Measurements from ENCODE around the gene COL27A1. TPM values are rescaled to one million over a fixed set of nuclear protein-coding genes. Genes with fewer than 3 reads are reported as not detected.

Gene COL27A1
- total RNA-seq, 1 experiment from 2014 or later: 3.1 TPM

GRCh38 chr9:114139071-114139470, 16.3 kb upstream of the COL27A1 start:
- DNase-seq (ENCODE audit: low read depth): no peak
- in situ Hi-C loops (cut with HindIII; ENCODE audit: low pct_unique_long_range_greater_than_20kb, low sequenced_read_pairs): no loop called here

- no peak for DNase-seq (ENCODE audit: low read depth)
- in situ Hi-C loops (cut with HindIII; ENCODE audit: low pct_unique_long_range_greater_than_20kb, low sequenced_read_pairs): no loop called here
Measured at GRCh38 chr9:114140401-114140800, 14.9 kb upstream of the COL27A1 start.

DNA sequence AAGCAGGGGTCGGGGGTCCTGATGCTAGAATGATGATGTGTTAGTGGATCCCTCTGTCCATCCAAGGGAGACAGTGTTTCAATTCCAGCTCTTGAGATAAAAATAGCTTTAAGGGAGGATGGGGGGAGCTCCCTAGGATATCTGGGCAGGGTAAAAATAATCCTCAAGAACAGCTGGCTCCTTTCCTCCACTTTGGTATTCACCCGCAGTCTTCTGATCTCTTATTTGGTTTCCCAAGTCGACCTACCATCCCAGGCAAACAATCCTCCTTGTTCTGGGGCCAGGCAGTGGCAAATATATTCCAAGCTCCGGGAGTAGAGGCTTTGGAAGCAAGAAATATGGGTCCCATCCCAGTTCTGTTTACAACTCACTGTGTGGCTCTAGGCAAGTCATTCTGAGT, 14.5 kb upstream of the COL27A1 start:
- in situ Hi-C loops (cut with HindIII; ENCODE audit: low pct_unique_long_range_greater_than_20kb, low sequenced_read_pairs): no loop called here
- DNase-seq (ENCODE audit: low read depth): no peak

DNA sequence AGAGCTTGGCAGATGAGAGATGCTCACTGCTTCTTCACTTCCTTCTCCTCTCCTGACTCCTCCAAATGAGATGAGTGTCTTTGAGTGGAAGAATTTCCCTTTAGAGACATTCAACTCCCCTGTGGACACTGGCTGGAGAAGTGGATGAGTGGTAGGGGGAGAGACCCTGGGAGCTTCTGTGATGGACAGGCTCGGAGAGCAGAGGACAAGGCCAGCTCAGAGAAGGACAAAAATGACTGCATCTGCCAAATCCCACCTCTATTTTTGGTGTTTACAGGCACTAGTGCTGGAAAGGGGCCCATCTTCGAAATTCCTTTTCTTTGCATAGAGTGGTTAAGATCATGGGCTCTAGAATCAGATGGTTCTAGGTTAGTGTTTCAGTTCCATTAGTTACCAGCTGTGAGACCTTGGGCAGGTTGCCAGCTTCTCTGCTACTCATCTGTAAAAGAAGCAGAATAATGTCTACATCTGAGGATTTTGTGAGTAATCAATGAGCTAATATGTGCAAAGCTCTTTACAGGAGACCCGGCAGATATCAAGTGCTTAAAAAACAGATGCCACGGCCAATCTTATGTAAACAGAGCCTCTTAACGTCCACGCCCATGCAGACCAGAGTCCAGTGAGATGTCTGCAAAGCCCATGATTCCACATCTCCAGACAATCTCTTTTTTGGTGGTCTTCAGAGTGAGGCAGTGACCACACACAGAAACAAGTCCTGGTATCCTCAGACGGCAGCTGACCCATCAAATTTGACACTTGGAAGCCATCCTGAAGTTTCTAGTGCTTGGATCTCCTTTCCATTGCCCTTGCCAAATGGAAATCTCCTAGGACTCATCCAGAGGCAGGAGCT, 13.6 kb upstream of the COL27A1 start:
- in situ Hi-C loops (cut with HindIII; ENCODE audit: low pct_unique_long_range_greater_than_20kb, low sequenced_read_pairs): no loop called here
- DNase-seq (ENCODE audit: low read depth): no peak

DNA sequence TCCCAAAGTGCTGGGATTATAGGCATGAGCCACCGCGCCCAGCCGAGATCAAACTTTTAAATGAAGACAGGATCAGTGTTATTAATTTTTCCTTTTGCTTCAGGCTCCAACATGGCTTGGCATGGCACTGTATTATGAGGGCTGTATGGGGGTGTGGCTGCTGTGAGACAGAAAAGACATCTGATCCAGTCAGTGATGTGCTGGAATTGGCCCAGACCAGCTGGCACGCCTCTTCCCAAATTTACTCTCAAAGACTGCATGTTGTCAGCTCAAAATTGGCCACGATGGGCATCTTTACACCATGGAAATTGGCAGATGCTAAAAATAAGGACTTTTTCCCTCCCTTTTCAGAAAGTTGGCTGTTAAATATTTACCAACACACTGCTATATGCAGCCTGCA, 12.1 kb upstream of the COL27A1 start:
- no peak for DNase-seq (ENCODE audit: low read depth)
- in situ Hi-C loops (cut with HindIII; ENCODE audit: low pct_unique_long_range_greater_than_20kb, low sequenced_read_pairs): no loop called here

DNA sequence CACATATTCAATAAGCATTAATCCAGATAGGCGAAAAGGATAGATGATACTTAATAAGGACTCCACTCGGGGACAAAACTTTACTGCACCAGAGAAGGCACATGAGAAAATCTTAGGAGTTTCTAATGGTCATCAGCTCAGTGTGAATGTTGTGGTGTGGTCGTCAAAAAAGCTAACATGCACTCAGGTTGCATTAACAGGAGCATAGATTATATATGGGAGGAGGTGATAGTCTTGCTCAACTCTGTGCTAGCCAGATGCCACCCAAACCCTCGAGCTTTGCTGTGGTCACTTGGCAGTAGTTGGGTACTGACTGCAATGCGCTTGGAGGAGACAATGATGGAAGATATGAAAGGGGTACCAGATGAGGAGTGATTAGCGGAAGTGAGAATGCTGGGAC, 8.6 kb upstream of the COL27A1 start:
- in situ Hi-C loops (cut with HindIII; ENCODE audit: low pct_unique_long_range_greater_than_20kb, low sequenced_read_pairs): no loop called here
- DNase-seq (ENCODE audit: low read depth): no peak

GRCh38 chr9:114149181-114149580, 6.2 kb upstream of the COL27A1 start:
- DNase-seq (ENCODE audit: low read depth): no peak
- in situ Hi-C loops (cut with HindIII; ENCODE audit: low pct_unique_long_range_greater_than_20kb, low sequenced_read_pairs): no loop called here

- in situ Hi-C loops (cut with HindIII; ENCODE audit: low pct_unique_long_range_greater_than_20kb, low sequenced_read_pairs): no loop called here
- DNase-seq (ENCODE audit: low read depth): no peak
Measured at GRCh38 chr9:114149765-114150340, 5.5 kb upstream of the COL27A1 start.

GRCh38 chr9:114150608-114151007, 4.7 kb upstream of the COL27A1 start:
- DNase-seq (ENCODE audit: low read depth): no peak
- in situ Hi-C loops (cut with HindIII; ENCODE audit: low pct_unique_long_range_greater_than_20kb, low sequenced_read_pairs): no loop called here

GRCh38 chr9:114151426-114151956, 3.8 kb upstream of the COL27A1 start:
- DNase-seq (ENCODE audit: low read depth): no peak
- in situ Hi-C loops (cut with HindIII; ENCODE audit: low pct_unique_long_range_greater_than_20kb, low sequenced_read_pairs): no loop called here

DNA sequence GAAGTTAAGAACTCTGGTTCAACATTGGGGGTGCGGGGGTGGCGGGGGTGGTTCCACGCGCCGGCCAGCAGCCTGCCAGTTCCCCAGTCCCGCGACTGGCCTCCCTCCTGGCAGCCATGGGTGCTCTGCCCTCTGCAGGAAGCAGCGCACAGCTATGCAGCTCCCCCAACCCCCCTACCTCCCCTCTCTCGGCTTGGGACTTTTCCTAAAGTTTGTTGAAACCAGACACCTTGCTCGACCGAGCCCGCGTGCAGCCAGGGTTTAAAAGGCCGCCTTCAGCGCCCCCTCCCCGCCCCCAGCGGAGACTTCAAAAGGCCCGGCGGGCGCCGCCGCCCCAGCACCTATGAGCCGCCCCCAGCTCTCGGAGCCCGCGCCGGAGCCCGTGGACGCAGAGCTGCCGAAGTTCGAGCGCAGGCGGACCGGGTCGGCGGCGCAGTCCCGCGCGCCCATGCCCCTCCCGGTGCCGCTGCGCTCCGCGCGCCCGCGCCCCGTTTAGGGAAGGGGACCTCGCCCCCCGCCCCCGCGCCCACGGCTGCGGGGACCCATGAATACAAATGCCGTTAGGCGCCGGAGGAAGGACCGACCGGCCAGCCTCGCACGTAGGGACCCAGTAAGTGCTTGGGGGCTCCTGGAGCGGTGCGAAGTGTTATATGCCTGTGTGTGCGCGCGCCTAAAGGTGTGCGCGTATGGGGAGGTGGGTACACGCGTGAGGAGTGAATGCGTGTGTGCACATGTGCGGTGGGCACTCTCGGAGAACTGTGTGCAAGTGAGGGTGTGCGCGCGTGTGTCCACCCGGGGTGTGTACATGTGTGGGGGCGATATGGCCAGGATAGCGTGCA, 1.4 kb upstream of the COL27A1 start:
- in situ Hi-C loops (cut with HindIII; ENCODE audit: low pct_unique_long_range_greater_than_20kb, low sequenced_read_pairs): no loop called here
- peak; percentile 36 for DNase-seq (ENCODE audit: low read depth)

DNA sequence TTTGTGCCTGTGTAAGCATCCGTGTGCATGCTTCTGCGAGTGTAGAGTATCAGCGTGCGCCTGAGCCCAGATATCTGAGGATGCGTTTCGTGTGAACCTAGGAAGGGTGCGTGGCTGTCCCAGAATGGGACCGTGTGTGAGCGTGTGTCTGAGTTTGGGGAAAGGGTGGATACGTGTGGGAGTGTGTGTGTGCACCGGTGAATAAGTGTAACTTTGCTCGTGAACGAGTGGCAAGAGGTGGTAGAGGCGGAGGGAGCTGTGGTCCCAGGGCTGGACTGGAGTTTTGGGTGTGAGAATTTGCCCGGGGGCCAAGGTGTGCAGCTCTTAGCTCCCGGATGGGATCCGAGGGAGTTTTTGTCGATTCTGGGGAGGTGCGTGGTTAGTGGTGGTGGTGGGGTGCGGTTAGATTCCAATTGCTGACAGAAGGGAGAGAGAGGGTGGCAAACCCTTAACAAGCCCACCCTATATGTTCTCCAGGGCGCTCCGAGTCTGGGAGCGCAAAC, 686 bp upstream of the COL27A1 start:
- in situ Hi-C loops (cut with HindIII; ENCODE audit: low pct_unique_long_range_greater_than_20kb, low sequenced_read_pairs): no loop called here

DNA sequence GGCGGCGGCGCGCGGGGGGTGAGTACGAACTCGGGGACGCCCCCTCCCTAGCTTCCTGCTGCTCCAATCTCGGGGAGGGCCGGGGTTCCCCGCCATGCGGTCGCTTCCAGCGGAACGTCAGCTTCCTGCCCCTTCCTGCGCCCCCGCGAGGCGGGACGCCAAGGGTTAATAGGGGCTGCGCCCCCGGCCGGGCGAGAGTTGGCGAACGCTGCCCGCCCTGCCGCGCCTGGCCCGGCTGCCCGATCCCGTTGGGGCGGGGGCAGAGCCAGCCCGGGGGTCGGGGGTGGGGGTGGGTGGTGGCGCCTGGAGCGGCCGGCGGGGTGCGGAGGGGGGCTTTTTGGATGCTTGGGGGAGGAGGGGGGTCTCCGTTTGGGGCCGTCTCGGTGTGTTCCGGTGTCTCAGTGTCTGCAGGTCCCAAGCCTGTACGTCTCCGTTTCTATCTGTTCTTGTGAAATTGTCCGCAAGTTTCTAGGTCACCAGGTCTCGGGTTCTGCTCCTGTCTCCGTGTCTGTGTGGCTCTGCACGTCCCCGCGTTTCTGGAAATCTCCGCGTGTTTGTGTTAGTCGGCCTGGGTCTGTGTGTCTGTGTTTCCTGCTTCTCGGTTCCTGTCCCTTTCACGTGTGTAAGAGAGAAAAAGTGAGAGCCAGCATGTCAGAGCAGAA, 789 bp downstream of the COL27A1 start:
- no peak for DNase-seq (ENCODE audit: low read depth)
- in situ Hi-C loops (cut with HindIII; ENCODE audit: low pct_unique_long_range_greater_than_20kb, low sequenced_read_pairs): no loop called here

More for the DNA sequence above, 686 bp upstream of the COL27A1 start:
- peak; percentile 37 for DNase-seq (ENCODE audit: low read depth)

DNA sequence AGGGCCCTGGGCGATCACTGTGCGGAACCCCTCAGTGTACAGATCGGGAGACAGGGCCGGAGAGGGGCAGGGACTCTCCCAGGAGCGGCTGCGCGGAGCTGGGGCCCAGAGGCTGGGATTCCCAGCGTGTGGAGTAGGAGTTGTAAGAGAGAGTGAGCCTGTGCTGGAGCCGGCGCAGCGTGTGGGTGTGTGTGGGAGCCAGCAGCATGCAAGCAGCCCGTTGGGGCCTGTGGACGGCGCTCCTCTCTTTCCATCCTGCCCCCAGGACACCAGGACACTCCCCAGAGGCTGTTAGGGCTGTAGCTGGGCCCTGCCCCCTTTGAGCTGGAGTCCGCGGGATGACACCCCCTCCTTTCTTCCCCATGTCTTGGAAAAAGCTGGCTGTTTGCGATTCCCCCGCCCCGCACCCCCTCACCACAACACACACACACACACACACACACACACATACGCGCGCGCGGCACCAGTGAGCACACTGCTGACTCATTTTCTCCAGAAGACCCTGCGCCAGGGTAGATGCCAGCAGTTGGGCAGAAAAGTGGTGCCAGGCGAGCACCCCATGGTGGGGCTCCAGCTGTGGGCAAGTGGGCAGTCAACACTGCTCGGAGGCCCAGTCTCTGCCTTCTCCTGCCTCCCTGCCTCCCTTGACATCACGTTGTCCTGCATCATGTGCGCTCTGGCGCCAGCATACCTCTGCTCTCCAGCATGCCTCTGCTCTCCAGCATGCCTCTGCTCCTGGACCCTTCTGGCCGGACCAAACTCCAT, 1.5 kb downstream of the COL27A1 start:
- in situ Hi-C loops (cut with HindIII; ENCODE audit: low pct_unique_long_range_greater_than_20kb, low sequenced_read_pairs): no loop called here
- DNase-seq (ENCODE audit: low read depth): peak; percentile 43

DNA sequence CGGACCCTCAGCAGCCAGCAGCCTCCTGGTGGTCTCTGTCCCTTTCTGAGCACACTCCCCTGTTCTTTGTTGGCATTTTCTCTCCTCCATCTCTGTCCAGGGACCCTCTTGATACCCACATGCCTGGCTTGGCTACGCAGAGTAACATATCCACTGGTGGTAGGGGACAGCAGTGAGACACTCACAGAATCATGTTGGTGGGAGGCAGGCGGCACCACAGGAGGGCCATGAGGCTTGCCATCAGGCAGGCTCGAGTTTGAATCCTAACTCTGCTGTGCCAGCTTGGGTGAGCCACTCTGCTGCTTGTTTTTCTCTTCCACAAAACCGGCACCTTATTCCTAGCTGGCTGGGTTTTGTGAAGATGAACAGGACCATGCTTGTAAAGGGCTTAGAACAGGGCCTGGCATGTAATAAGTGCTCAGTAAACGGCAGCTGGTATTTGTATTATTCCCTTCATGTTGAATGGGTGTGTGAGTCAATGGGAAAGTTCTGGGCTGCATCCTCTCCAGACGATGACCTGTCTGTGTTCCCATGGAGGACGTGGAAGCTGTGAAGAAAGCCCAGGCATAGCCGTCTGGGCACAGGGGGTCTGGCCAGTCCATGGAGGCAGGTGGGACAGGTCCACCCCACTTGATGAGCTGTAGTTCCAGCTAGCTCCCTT, 2.3 kb downstream of the COL27A1 start:
- in situ Hi-C loops (cut with HindIII; ENCODE audit: low pct_unique_long_range_greater_than_20kb, low sequenced_read_pairs): no loop called here
- no peak for DNase-seq (ENCODE audit: low read depth)

DNA sequence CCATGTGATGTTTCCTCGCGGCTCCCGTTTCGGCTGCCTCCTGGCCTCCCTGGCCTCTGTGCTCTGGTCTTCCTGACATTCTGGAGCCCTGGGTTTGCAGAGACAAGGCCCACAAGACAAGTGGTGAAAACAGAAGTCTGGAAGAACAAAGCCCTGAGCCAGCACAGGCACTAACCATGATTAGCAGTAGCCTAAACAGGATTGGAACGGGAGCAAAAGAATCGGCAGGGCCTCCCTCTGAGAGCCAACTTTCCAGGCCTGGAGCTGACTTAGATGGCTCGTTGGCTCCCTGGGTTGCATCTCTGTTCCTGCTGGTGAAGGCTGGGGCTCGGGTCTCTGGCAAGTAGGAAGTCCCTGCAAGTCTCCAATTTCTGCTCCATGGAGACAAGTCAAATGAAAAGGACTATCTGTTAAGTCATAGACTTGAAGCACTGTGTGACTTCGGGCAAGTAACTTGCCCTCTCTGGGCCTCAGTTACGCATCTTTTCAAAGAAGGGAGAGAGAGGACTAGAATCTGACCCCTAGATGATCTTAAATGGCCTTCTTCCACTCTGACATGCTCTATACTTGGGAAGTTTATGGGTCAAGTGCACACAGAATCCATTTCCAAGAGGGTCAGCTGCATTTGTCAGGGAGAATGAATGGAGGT, 3.3 kb downstream of the COL27A1 start:
- no peak for DNase-seq (ENCODE audit: low read depth)
- in situ Hi-C loops (cut with HindIII; ENCODE audit: low pct_unique_long_range_greater_than_20kb, low sequenced_read_pairs): no loop called here

DNA sequence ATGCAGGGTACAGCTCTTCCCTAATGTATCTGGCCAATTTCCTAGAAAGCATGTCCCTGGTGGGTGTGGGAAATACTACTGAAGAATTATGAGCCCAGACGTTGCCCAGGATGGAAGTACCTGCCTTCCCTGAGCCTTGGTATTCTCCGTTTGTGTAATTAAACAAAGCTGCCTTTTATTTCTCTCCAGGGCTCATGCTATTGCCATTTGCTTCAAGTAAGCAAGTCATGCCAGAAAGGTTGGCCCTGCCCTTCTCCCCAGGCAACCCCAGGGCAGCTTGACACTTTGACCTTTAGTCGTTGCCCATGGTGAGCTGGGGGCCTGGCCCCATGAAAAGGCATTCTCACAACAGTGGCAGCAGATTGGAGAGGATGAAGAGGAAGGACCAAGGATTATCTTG, 4.4 kb downstream of the COL27A1 start:
- in situ Hi-C loops (cut with HindIII; ENCODE audit: low pct_unique_long_range_greater_than_20kb, low sequenced_read_pairs): no loop called here
- DNase-seq (ENCODE audit: low read depth): no peak

Measured in Caki2 (cell line).